ENCODE results near the gene CCDC15. TPM values are rescaled to one million over a fixed set of nuclear protein-coding genes. Genes with fewer than 3 reads are reported as not detected.
"Not testable (repeated sequence)": the region's sequence is repeated elsewhere in the genome, so short reads cannot be mapped to it uniquely, and the experiment has no call there.

CCDC15 gene
- total RNA-seq, 1 donor from 2014 or later: 1.8 TPM

DNA sequence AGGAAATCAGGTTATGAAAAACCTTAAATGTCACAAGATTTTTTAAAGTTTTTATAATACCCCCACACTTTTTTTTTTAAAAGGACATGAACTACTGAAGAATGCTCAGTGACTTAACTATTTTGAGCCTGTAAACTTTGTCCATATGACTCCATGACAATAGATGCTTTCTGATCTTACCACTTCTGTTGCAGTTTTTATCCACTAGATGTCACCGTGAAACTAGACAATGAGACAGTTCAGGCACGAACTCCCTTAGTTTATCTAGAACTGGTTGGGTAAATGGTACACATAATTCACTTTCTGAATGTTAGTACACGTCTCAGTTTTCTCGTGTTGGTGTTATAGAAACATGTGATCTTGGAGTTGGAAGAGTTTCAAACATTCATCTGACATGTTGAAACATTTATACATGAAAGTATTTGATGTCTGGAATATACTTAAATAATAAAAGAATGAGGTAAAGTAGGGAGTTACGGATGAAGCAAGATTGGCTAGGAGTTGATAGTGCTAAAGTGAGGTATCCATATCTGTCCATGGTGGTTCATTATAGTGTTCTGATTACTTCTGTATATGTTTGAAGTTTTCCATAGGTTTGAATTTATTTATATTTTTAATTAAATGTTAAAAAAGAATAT is 8.1 kb downstream of the CCDC15 start:
- no peak for DNase-seq (ENCODE audit: extremely low spot score, unreplicated experiment)
- no peak overlapping the region for H3K4me3 Mint-ChIP-seq (ENCODE audit: unreplicated experiment)
- H3K9me3 Mint-ChIP-seq (ENCODE audit: unreplicated experiment): no peaks in the 10 kb centered on the region
- H3K27me3 Mint-ChIP-seq (ENCODE audit: unreplicated experiment): no peaks in the 10 kb centered on the region
- no peaks in the 10 kb centered on the region for H3K4me1 Mint-ChIP-seq (ENCODE audit: unreplicated experiment)
- H3K27ac Mint-ChIP-seq (ENCODE audit: unreplicated experiment): no peak overlapping the region
- no peaks in the 10 kb centered on the region for H3K36me3 Mint-ChIP-seq (ENCODE audit: unreplicated experiment)
- TF ChIP-seq, protein P1, sequence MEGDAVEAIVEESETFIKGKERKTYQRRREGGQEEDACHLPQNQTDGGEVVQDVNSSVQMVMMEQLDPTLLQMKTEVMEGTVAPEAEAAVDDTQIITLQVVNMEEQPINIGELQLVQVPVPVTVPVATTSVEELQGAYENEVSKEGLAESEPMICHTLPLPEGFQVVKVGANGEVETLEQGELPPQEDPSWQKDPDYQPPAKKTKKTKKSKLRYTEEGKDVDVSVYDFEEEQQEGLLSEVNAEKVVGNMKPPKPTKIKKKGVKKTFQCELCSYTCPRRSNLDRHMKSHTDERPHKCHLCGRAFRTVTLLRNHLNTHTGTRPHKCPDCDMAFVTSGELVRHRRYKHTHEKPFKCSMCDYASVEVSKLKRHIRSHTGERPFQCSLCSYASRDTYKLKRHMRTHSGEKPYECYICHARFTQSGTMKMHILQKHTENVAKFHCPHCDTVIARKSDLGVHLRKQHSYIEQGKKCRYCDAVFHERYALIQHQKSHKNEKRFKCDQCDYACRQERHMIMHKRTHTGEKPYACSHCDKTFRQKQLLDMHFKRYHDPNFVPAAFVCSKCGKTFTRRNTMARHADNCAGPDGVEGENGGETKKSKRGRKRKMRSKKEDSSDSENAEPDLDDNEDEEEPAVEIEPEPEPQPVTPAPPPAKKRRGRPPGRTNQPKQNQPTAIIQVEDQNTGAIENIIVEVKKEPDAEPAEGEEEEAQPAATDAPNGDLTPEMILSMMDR (IDR thresholded peaks at IDR 0.05): peak; percentile 80

DNA sequence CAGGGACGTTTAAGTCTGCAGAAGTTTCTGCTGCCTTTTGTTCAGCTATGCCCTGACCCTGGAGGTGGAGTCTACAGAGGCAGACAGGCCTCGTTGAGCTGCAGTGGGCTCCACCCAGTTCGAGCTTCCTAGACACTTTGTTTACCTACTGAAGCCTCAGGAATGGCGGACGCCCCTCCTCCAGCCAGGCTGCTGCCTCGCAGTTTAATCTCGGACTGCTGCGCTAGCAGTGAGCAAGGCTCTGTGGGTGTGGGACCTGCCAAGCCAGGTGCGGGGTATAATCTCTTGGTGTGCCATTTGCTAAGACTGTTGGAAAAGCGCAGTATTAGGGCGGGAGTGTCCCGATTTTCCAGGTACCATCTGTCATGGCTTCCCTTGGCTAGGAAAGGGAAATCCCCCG is 14.2 kb downstream of the CCDC15 start:
- not testable (repeated sequence) for H3K36me3 Mint-ChIP-seq (ENCODE audit: unreplicated experiment); H3K9me3 Mint-ChIP-seq (ENCODE audit: unreplicated experiment); H3K4me3 Mint-ChIP-seq (ENCODE audit: unreplicated experiment); H3K4me1 Mint-ChIP-seq (ENCODE audit: unreplicated experiment); H3K27me3 Mint-ChIP-seq (ENCODE audit: unreplicated experiment); H3K27ac Mint-ChIP-seq (ENCODE audit: unreplicated experiment); DNase-seq (ENCODE audit: extremely low spot score, unreplicated experiment)

DNA sequence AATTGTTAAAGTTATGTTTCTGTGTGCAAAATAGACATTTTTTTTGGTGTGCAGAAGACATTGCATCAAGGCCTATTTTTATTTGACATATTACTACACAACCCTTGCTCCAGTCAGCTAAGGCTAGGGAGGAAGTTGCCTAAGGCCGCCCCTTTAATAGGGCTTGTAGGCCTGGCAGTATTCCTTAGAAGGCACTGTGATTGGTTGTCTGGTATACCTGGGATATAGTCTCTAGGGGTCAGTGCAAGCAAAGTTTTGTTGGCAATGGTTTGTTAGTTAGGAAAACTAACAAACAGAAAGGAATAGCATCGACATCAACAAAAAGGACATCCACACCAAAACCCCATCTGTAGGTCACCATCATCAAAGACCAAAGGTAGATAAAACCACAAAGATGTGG is 16.9 kb downstream of the CCDC15 start:
- Mint-ChIP-seq H3K9me3 (ENCODE audit: unreplicated experiment) (no peaks in the 10 kb centered on the region), H3K36me3 (ENCODE audit: unreplicated experiment) (no peaks in the 10 kb centered on the region), H3K27ac (ENCODE audit: unreplicated experiment) (no peak overlapping the region), H3K27me3 (ENCODE audit: unreplicated experiment) (no peaks in the 10 kb centered on the region), H3K4me3 (ENCODE audit: unreplicated experiment) (no peak overlapping the region), H3K4me1 (ENCODE audit: unreplicated experiment) (peaks cover 3% of the 10 kb centered on the region)
- TF ChIP-seq, protein P1 (IDR thresholded peaks at IDR 0.05): no peak
- no peak for DNase-seq (ENCODE audit: extremely low spot score, unreplicated experiment)

DNA sequence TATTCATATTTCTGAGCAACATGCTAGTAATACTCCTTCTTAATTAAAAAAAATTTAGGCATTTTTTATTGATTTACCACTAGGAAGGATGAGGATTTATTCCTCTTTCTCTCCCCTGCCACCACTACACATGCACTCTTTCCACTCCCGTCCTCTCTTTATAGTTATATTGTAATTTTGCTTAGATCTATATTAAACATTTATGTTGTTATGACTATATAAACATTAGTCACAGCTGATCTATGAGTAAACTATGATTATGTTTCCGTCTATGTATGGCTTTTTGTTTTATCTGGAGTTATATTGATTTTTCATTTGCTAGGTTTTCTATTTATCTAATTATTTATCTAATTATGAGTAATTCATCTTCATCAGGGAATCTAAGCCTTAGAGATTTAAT is 17.8 kb downstream of the CCDC15 start:
- Mint-ChIP-seq H3K27me3 (ENCODE audit: unreplicated experiment) (no peaks in the 10 kb centered on the region), H3K27ac (ENCODE audit: unreplicated experiment) (no peak overlapping the region)

DNA sequence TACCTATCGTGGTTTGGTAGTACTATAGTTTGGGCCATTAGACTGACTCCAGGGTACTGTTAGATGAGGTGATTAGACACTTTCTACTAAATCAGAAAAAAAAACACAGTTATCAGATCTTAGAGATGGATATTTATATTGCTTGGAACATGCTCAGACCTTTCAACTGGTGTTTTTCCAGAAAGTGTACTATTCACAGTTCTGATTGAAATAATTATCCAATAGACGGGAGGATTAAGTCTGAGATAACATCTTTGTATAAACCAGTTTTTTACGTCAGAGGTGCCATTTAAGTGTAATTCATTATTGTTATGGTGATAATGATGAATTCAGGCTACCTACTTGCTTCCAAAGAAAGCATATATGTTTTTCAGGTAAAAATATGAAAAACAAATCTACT is 22.5 kb downstream of the CCDC15 start:
- no peak for DNase-seq (ENCODE audit: extremely low spot score, unreplicated experiment)
- H3K4me1 Mint-ChIP-seq (ENCODE audit: unreplicated experiment): peaks cover 3% of the 10 kb centered on the region
- H3K27me3 Mint-ChIP-seq (ENCODE audit: unreplicated experiment): no peaks in the 10 kb centered on the region
- peaks cover 17% of the 10 kb centered on the region for H3K36me3 Mint-ChIP-seq (ENCODE audit: unreplicated experiment)
- H3K27ac Mint-ChIP-seq (ENCODE audit: unreplicated experiment): no peak overlapping the region
- H3K4me3 Mint-ChIP-seq (ENCODE audit: unreplicated experiment): no peak overlapping the region
- H3K9me3 Mint-ChIP-seq (ENCODE audit: unreplicated experiment): peaks cover 19% of the 10 kb centered on the region
- TF ChIP-seq, protein P1 (IDR thresholded peaks at IDR 0.05): no peak

More for the DNA sequence above, 17.8 kb downstream of the CCDC15 start:
- TF ChIP-seq, protein P1 (IDR thresholded peaks at IDR 0.05): no peak
- Mint-ChIP-seq H3K36me3 (ENCODE audit: unreplicated experiment) (no peaks in the 10 kb centered on the region), H3K4me3 (ENCODE audit: unreplicated experiment) (no peak overlapping the region), H3K4me1 (ENCODE audit: unreplicated experiment) (peaks cover 3% of the 10 kb centered on the region), H3K9me3 (ENCODE audit: unreplicated experiment) (no peaks in the 10 kb centered on the region)
- DNase-seq (ENCODE audit: extremely low spot score, unreplicated experiment): no peak
